PC-9 (cell line): ENCODE data around the gene CDH1.

Experiments
- EZH2 ChIP-seq: fragments of 200-600 bp; sonication (generic); IDR thresholded peaks from 2 replicates; pipeline ENCODE4 v1.8.0; 2017; ENCODE audit warnings: antibody characterized with exemption, low read depth
- TF ChIP-seq, protein P1 (sequence below): fragments of 200-600 bp; sonication (generic); conservative IDR thresholded peaks from 2 replicates; pipeline ENCODE4 v1.6.1; 2017; ENCODE audit warnings: mixed run types, antibody characterized with exemption, mild to moderate bottlenecking, moderate library complexity

DNA sequence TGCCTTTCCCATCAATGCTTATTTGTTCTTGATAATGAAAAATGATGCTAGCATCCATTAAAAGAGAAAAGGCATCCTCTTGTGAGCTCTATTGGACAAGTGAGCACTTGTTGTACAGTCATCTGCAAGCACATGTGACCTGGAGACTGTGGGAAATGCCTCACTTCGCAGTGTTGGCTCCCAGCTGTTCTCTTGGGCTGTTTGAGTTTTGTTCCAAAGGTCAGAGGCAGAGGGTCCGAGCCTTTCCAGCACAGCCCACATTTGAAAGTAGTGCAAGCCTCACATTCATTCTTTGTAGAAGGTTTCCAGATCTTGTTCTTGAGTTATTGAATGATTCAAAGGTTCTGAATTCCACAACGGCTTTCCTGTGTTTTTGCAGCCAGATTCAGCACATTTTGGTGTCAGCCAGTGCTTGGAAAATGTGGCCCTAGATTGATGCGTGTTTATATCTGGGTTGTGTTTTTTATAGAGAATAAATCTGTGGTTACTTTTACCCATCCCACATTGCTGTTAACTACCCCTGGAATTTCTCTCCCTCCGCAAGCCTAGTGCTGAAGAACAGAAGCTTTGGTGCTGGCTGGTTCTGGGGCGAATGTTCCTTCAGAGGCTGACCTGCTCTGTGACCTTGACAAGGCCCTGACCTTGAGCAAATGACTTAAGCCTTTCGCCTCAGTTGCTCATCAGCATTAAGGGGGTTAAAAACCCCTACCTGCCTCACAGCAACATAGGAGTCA is 49.8 kb downstream of the CDH1 start:
- TF ChIP-seq, protein P1, sequence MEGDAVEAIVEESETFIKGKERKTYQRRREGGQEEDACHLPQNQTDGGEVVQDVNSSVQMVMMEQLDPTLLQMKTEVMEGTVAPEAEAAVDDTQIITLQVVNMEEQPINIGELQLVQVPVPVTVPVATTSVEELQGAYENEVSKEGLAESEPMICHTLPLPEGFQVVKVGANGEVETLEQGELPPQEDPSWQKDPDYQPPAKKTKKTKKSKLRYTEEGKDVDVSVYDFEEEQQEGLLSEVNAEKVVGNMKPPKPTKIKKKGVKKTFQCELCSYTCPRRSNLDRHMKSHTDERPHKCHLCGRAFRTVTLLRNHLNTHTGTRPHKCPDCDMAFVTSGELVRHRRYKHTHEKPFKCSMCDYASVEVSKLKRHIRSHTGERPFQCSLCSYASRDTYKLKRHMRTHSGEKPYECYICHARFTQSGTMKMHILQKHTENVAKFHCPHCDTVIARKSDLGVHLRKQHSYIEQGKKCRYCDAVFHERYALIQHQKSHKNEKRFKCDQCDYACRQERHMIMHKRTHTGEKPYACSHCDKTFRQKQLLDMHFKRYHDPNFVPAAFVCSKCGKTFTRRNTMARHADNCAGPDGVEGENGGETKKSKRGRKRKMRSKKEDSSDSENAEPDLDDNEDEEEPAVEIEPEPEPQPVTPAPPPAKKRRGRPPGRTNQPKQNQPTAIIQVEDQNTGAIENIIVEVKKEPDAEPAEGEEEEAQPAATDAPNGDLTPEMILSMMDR = no peak
- TF ChIP-seq EZH2 = no peak
